GM19099 (cell line): ENCODE measurements around the gene FOXN4.

Experiments used
- POLR2A ChIP-seq: IDR thresholded peaks from 3 replicates; pipeline ENCODE4 v1.6.1; 2011; ENCODE audit warnings: low read depth; ENCODE audit not compliant: insufficient read length; ENCODE audit errors: extremely low read depth

FOXN4 gene

GRCh38 chr12:109291521-109292341, 17.4 kb downstream of the FOXN4 start:
- TF ChIP-seq POLR2A = no peak

GRCh38 chr12:109291117-109291516, 18.0 kb downstream of the FOXN4 start:
- TF ChIP-seq POLR2A = no peak

GRCh38 chr12:109290061-109290460, 19.0 kb downstream of the FOXN4 start:
- TF ChIP-seq POLR2A = no peak

GRCh38 chr12:109289551-109289950, 19.5 kb downstream of the FOXN4 start:
- no peak for TF ChIP-seq POLR2A

GRCh38 chr12:109289004-109289403, 20.1 kb downstream of the FOXN4 start:
- TF ChIP-seq POLR2A = no peak

GRCh38 chr12:109288571-109288970, 20.5 kb downstream of the FOXN4 start:
- TF ChIP-seq POLR2A = no peak

- TF ChIP-seq POLR2A = no peak
Measured at GRCh38 chr12:109287811-109288469, 21.1 kb downstream of the FOXN4 start.

GRCh38 chr12:109287181-109287580, 21.9 kb downstream of the FOXN4 start:
- no peak for TF ChIP-seq POLR2A

- TF ChIP-seq POLR2A = no peak
Measured at GRCh38 chr12:109286652-109287051, 22.4 kb downstream of the FOXN4 start.

- TF ChIP-seq POLR2A = no peak
Measured at GRCh38 chr12:109286252-109286651, 22.8 kb downstream of the FOXN4 start.

GRCh38 chr12:109284392-109284791, 24.7 kb downstream of the FOXN4 start:
- no peak for TF ChIP-seq POLR2A

- TF ChIP-seq POLR2A = no peak
Measured at GRCh38 chr12:109281452-109281851, 27.6 kb downstream of the FOXN4 start.

- TF ChIP-seq POLR2A = no peak
Measured at GRCh38 chr12:109279525-109279924, 29.6 kb downstream of the FOXN4 start.

- no peak for TF ChIP-seq POLR2A
Measured at GRCh38 chr12:109278912-109279311, 30.2 kb downstream of the FOXN4 start.

- TF ChIP-seq POLR2A = no peak
Measured at GRCh38 chr12:109277899-109278762, 31.0 kb downstream of the FOXN4 start.
